Stimulated activated CD4-positive, alpha-beta T cell treated with anti-CD3 and anti-CD28 coated beads, Interleukin-12 subunit alpha, Interleukin-12 subunit beta, amount 100 ng/mL, for 48 hours (primary cell): ENCODE measurements around the gene SPOCK1.

Experiments used
- DNase-seq, 3 donors: peaks; one replicate each; pipeline ENCODE4 v3.0.0-alpha.2; 2020; ENCODE audit warnings: low read depth in 2 of 3, low spot score in 1 of 3

SPOCK1 gene

GRCh38 chr5:137366526-137366925, 132.6 kb downstream of the SPOCK1 start:
- DNase-seq = no peak

- no peak for DNase-seq
Measured at GRCh38 chr5:137365126-137365865, 133.8 kb downstream of the SPOCK1 start.

- no peak for DNase-seq
Measured at GRCh38 chr5:137361280-137361679, 137.8 kb downstream of the SPOCK1 start.

GRCh38 chr5:137360607-137361006, 138.5 kb downstream of the SPOCK1 start:
- no peak for DNase-seq

GRCh38 chr5:137359941-137360340, 139.2 kb downstream of the SPOCK1 start:
- no peak for DNase-seq

GRCh38 chr5:137357436-137357835, 141.7 kb downstream of the SPOCK1 start:
- DNase-seq = no peak

GRCh38 chr5:137356127-137356526, 143.0 kb downstream of the SPOCK1 start:
- no peak for DNase-seq

- no peak for DNase-seq
Measured at GRCh38 chr5:137355708-137356107, 143.4 kb downstream of the SPOCK1 start.

GRCh38 chr5:137352095-137352494, 147.0 kb downstream of the SPOCK1 start:
- no peak for DNase-seq

- DNase-seq = no peak
Measured at GRCh38 chr5:137350791-137351190, 148.3 kb downstream of the SPOCK1 start.

- DNase-seq = no peak
Measured at GRCh38 chr5:137348759-137349158, 150.4 kb downstream of the SPOCK1 start.

GRCh38 chr5:137347865-137348264, 151.3 kb downstream of the SPOCK1 start:
- DNase-seq = no peak

GRCh38 chr5:137346281-137346680, 152.8 kb downstream of the SPOCK1 start:
- DNase-seq = no peak

- DNase-seq = no peak
Measured at GRCh38 chr5:137345396-137345795, 153.7 kb downstream of the SPOCK1 start.

- peak in 2 of 3 donors; percentile 1 to 24 for DNase-seq
Measured at GRCh38 chr5:137344723-137345322, 154.3 kb downstream of the SPOCK1 start.

- no peak for DNase-seq
Measured at GRCh38 chr5:137344021-137344420, 155.1 kb downstream of the SPOCK1 start.

- DNase-seq = no peak
Measured at GRCh38 chr5:137342764-137343163, 156.4 kb downstream of the SPOCK1 start.

- no peak for DNase-seq
Measured at GRCh38 chr5:137341831-137342230, 157.3 kb downstream of the SPOCK1 start.

GRCh38 chr5:137340881-137341280, 158.2 kb downstream of the SPOCK1 start:
- DNase-seq = no peak

- no peak for DNase-seq
Measured at GRCh38 chr5:137336565-137337120, 162.5 kb downstream of the SPOCK1 start.

- no peak for DNase-seq
Measured at GRCh38 chr5:137336161-137336560, 163.0 kb downstream of the SPOCK1 start.

GRCh38 chr5:137335493-137335892, 163.6 kb downstream of the SPOCK1 start:
- no peak for DNase-seq

GRCh38 chr5:137333928-137334327, 165.2 kb downstream of the SPOCK1 start:
- DNase-seq = no peak
